HepG2 (cell line): ENCODE measurements around the gene VPS52. TPM values are rescaled to one million over a fixed set of nuclear protein-coding genes. Genes with fewer than 3 reads are reported as not detected.
A peak's percentile ranks its signal among the peaks of the same experiment; 100 is the strongest.

Experiments
- AGO1 ChIP-seq: fragments of 200-400 bp; formaldehyde crosslinking; IDR thresholded peaks from 2 replicates; pipeline ENCODE4 v1.6.1; 2017; ENCODE audit warnings: mild to moderate bottlenecking, low read depth, low read length, moderate library complexity; ENCODE audit not compliant: poor library complexity, severe bottlenecking
- ARNT2 ChIP-seq: sonication (generic); formaldehyde crosslinking; IDR thresholded peaks from 2 replicates; pipeline ENCODE4 v1.8.0; 2022; ENCODE audit warnings: mild to moderate bottlenecking, low read depth, missing genetic modification reagents, moderate library complexity
- HMG20A ChIP-seq: IDR thresholded peaks from 2 replicates; pipeline ENCODE4 v1.6.1; 2016; ENCODE audit warnings: borderline replicate concordance
- ISX ChIP-seq: sonication (generic); formaldehyde crosslinking; conservative IDR thresholded peaks from 2 replicates; pipeline ENCODE4 v1.5.0; 2020; ENCODE audit warnings: missing genetic modification reagents
- NONO ChIP-seq, 2 experiments: fragments of 450-650 bp in 1 of 2; sonication (generic) in 1 of 2; formaldehyde crosslinking in 1 of 2; IDR thresholded peaks in 1 of 2; conservative IDR thresholded peaks in 1 of 2; 2 replicates each; pipeline versions ENCODE4 v1.6.1 to v1.8.0; 2017 to 2022; ENCODE audit warnings: mild to moderate bottlenecking in 1 of 2, missing genetic modification reagents in 1 of 2, moderate library complexity in 1 of 2
- PAF1 ChIP-seq: IDR thresholded peaks from 2 replicates; pipeline ENCODE4 v1.6.1; 2016; ENCODE audit warnings: missing genetic modification reagents, missing compliant biosample characterization
- PITX1 ChIP-seq: sonication (generic); formaldehyde crosslinking; IDR thresholded peaks from 2 replicates; pipeline ENCODE4 v1.5.1; 2020; ENCODE audit warnings: mild to moderate bottlenecking, missing genetic modification reagents
- RBFOX2 ChIP-seq: fragments of 200-400 bp; formaldehyde crosslinking; IDR thresholded peaks from 2 replicates; pipeline ENCODE4 v1.6.1; 2017; ENCODE audit warnings: low read depth, mild to moderate bottlenecking, low read length
- TGIF2 ChIP-seq: IDR thresholded peaks from 2 replicates; pipeline ENCODE4 v1.6.1; 2016; ENCODE audit warnings: control low read depth, missing compliant biosample characterization
- TOE1 ChIP-seq: sonication (generic); formaldehyde crosslinking; IDR thresholded peaks from 2 replicates; pipeline ENCODE4 v1.4.0; 2020; ENCODE audit warnings: mild to moderate bottlenecking, missing genetic modification reagents
- TRIM22 ChIP-seq: fragments of 450-650 bp; IDR thresholded peaks from 2 replicates; pipeline ENCODE4 v1.6.1; 2017
- ZBTB21 ChIP-seq: sonication (generic); formaldehyde crosslinking; IDR thresholded peaks from 2 replicates; pipeline ENCODE4 v1.4.0; 2020; ENCODE audit warnings: missing genetic modification reagents
- ZHX1 ChIP-seq: sonication (generic); formaldehyde crosslinking; IDR thresholded peaks from 2 replicates; pipeline ENCODE4 v1.8.1; 2022; ENCODE audit warnings: low read depth, mild to moderate bottlenecking, missing genetic modification reagents
- ZNF207 ChIP-seq: fragments of 450-650 bp; IDR thresholded peaks from 2 replicates; pipeline ENCODE4 v1.6.1; 2016; ENCODE audit warnings: antibody characterized with exemption, borderline replicate concordance
- ZNF329 ChIP-seq: sonication (generic); formaldehyde crosslinking; IDR thresholded peaks from 2 replicates; pipeline ENCODE4 v1.9.0; 2021; ENCODE audit warnings: low read depth, mild to moderate bottlenecking, missing genetic modification reagents
- ZNF367 ChIP-seq: sonication (generic); formaldehyde crosslinking; IDR thresholded peaks from 2 replicates; pipeline ENCODE4 v1.4.0; 2020; ENCODE audit warnings: missing genetic modification reagents, borderline replicate concordance
- ZNF451 ChIP-seq: sonication (generic); formaldehyde crosslinking; IDR thresholded peaks from 2 replicates; pipeline ENCODE4 v1.5.0; 2020; ENCODE audit warnings: mild to moderate bottlenecking, missing genetic modification reagents
- ZNF460 ChIP-seq: sonication (generic); formaldehyde crosslinking; IDR thresholded peaks from 2 replicates; pipeline ENCODE4 v1.5.1; 2020; ENCODE audit warnings: missing genetic modification reagents, mild to moderate bottlenecking, borderline replicate concordance
- ZNF557 ChIP-seq: sonication (generic); formaldehyde crosslinking; IDR thresholded peaks from 2 replicates; pipeline ENCODE4 v1.4.0; 2020; ENCODE audit warnings: missing genetic modification reagents
- ZNF687 ChIP-seq: sonication (generic); formaldehyde crosslinking; IDR thresholded peaks from 2 replicates; pipeline ENCODE4 v1.5.1; 2020; ENCODE audit warnings: mild to moderate bottlenecking, missing genetic modification reagents, moderate library complexity
- ZNF761 ChIP-seq: sonication (generic); formaldehyde crosslinking; conservative IDR thresholded peaks from 2 replicates; pipeline ENCODE4 v1.4.0; 2020; ENCODE audit warnings: mild to moderate bottlenecking, missing genetic modification reagents
- polyA plus RNA-seq, 8 experiments: library from polyadenylated mRNA; depleted of rRNA in 3 of 8; stranded (reverse) in 7 of 8; unstranded in 1 of 8; fragments of >200 nt; fragmentation: Illumina TruSeq in 4 of 8; extraction: Trizol in 4 of 8; gene quantifications; 2 replicates each; pipeline versions ENCODE4 v1.2.1 to v1.2.3, GENCODE V29; 2011 to 2016; ENCODE audit warnings: low read depth in 4 of 8, missing spikeins in 1 of 8, mixed read lengths in 1 of 8; ENCODE audit not compliant: insufficient read depth in 1 of 8
- total RNA-seq, 5 experiments: library from RNA; depleted of rRNA; stranded (reverse); fragments of >200 nt; fragmentation: Illumina TruSeq; extraction: Trizol; gene quantifications; 2 replicates each; pipeline ENCODE4 v1.2.3, GENCODE V29; 2016; ENCODE audit warnings: low read depth in 1 of 5

Gene VPS52
- total and polyA plus RNA-seq, 2 of the 13 experiments (the other 11 are each of a cell fraction or from before 2014, with no cell fraction given), result 48.9 to 85.5 TPM

- TF ChIP-seq NONO (IDR thresholded peaks at IDR 0.05) (no peak), NONO (CRISPR knock-in tag; conservative IDR thresholded peaks at IDR 0.05) (no peak), ZNF329 (CRISPR knock-in tag) (no peak), ZNF761 (CRISPR knock-in tag) (no peak), ZHX1 (CRISPR knock-in tag) (no peak), HMG20A (CRISPR knock-in tag) (no peak), PITX1 (CRISPR knock-in tag) (no peak), TOE1 (no peak), ZNF687 (peak; percentile 43; the same call in 1 of the 2 replicates), RBFOX2 (peak; percentile 66), ZNF460 (CRISPR knock-in tag) (no peak), ZNF367 (CRISPR knock-in tag) (0 out of 2 replicates have a peak, but pooled peaks have one; percentile 7), TRIM22 (no peak), ZNF451 (no peak), ZBTB21 (CRISPR knock-in tag) (no peak), ARNT2 (CRISPR knock-in tag) (no peak), ISX (CRISPR knock-in tag) (no peak), AGO1 (peak; percentile 93), ZNF207 (no peak), ZNF557 (CRISPR knock-in tag) (no peak), TGIF2 (CRISPR knock-in tag) (no peak), PAF1 (CRISPR knock-in tag) (no peak)
Observed at GRCh38 chr6:33314943-33315792, 43.5 kb upstream of the VPS52 start (continued).
